ENCODE data around the gene SYCP2L.

GRCh38 chr6:10954590-10955010 is 67.7 kb downstream of the SYCP2L start:
- TF ChIP-seq POLR2AphosphoS5 (IDR thresholded peaks at IDR 0.05; ENCODE audit: borderline replicate concordance, low read depth, low read length) (no peak), EZH2 (IDR thresholded peaks at IDR 0.05) (no peak)

All from SK-N-MC (cell line).